Measurements from ENCODE around the gene DCLK1.

DNA sequence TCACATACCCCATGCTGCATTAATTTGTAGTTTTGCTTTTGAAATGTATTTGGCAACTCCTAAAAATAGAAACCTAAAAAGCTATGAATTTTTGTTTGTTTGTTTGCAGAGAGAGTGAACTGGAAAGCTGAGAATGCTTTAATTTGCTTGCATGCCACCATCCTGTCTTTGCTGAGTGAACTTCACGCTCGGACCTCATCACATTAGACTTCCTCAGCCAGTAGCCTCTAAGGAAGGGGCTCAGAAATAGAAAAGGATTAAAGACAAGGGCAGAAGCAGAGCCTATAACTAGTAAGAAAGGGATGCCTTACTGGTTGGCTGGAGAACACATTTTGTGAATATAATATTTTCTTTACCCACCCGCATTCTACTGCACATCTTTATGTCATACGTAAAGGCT, 275.1 kb downstream of the DCLK1 start:
- TF ChIP-seq POLR2A (IDR thresholded peaks at IDR 0.05) (no peak), CTCF (IDR thresholded peaks at IDR 0.05) (no peak)

Measured in tibial nerve (tissue), 3 donors.